CD4-positive, alpha-beta T cell (primary cell): ENCODE results near the gene TOR2A. TPM values are rescaled to one million over a fixed set of nuclear protein-coding genes. Genes with fewer than 3 reads are reported as not detected.

ENCODE experiments used
- ATAC-seq: fragments of 200-7000 bp; cut with Tn5 transposase; one replicate; pipeline ENCODE4 v1.10.0; 2022; ENCODE audit warnings: mild to moderate bottlenecking; ENCODE audit not compliant: poor library complexity
- CTCF ChIA-PET: fragments of 350-600 bp; sonication (Branson Sonifier 250); formaldehyde crosslinking; loops from one replicate; lab custom pipeline; 2021; ENCODE audit warnings: antibody characterized with exemption, inconsistent platforms; lab: Charles Lee
- POLR2A ChIA-PET: fragments of 350-600 bp; sonication (Branson Sonifier 250); formaldehyde crosslinking; loops from one replicate; lab custom pipeline; 2021; ENCODE audit warnings: antibody characterized with exemption, inconsistent platforms; lab: Charles Lee
- DNase-seq, 14 experiments: peaks; one replicate each; pipeline ENCODE4 v3.0.0-alpha.2; 2013 to 2020; ENCODE audit warnings: mixed read lengths in 2 of 14
- H3K27ac ChIP-seq, 2 donors: one replicate each; pipeline versions ENCODE4 v1.5.1 to v1.7.0; 2013; ENCODE audit warnings: low read length in 2 of 2, low read depth in 1 of 2, mild to moderate bottlenecking in 1 of 2
- H3K27me3 ChIP-seq, 2 experiments: 1 replicate in 1 of 2; 2 replicates in 1 of 2; pipeline versions ENCODE4 v1.6.1 to v1.7.0; 2013; ENCODE audit warnings: low read length in 2 of 2, control low read depth in 1 of 2, mild to moderate bottlenecking in 1 of 2, moderate library complexity in 1 of 2; ENCODE audit not compliant: insufficient read depth in 2 of 2, control insufficient read depth in 1 of 2
- H3K36me3 ChIP-seq: one replicate; pipeline ENCODE4 v1.6.1; 2013; ENCODE audit warnings: low read length, control low read depth; ENCODE audit not compliant: insufficient read depth
- H3K4me1 ChIP-seq: one replicate; pipeline ENCODE4 v1.6.1; 2013; ENCODE audit warnings: low read length, control low read depth; ENCODE audit not compliant: insufficient read depth
- H3K4me3 ChIP-seq: one replicate; pipeline ENCODE4 v1.5.1; 2013; ENCODE audit warnings: mild to moderate bottlenecking, low read length, moderate library complexity
- H3K9me3 ChIP-seq, 2 experiments: 1 replicate in 1 of 2; 2 replicates in 1 of 2; pipeline versions ENCODE4 v1.6.1 to v1.7.0; 2013; ENCODE audit warnings: low read length in 2 of 2, mild to moderate bottlenecking in 2 of 2, control low read depth in 1 of 2, moderate library complexity in 1 of 2; ENCODE audit not compliant: control insufficient read depth in 1 of 2, insufficient read depth in 1 of 2
- H3K27ac Mint-ChIP-seq: one replicate; pipeline ENCODE4 v1.8.0; 2020; ENCODE audit warnings: mixed read lengths
- H3K27me3 Mint-ChIP-seq: one replicate; pipeline ENCODE4 v1.8.0; 2021; ENCODE audit warnings: mixed read lengths
- H3K36me3 Mint-ChIP-seq: one replicate; pipeline ENCODE4 v1.8.0; 2021; ENCODE audit warnings: low read depth, mixed read lengths
- H3K4me1 Mint-ChIP-seq: one replicate; pipeline ENCODE4 v1.8.0; 2021; ENCODE audit warnings: low read depth, mixed read lengths
- H3K4me3 Mint-ChIP-seq: one replicate; pipeline ENCODE4 v1.8.0; 2020; ENCODE audit warnings: mild to moderate bottlenecking, mixed read lengths
- H3K9me3 Mint-ChIP-seq: one replicate; pipeline ENCODE4 v1.8.0; 2020; ENCODE audit warnings: mixed read lengths
- intact Hi-C, 2 experiments: fragments of 100-400 bp; cut with DNase I in 1 of 2; cut with micrococcal nuclease in 1 of 2; formaldehyde crosslinking; loops; one replicate each; pipeline versions ENCODE4 v1.15.1 to v1.9.0; 2023 to 2025; cut with DNase I, micrococcal nuclease
- total RNA-seq, 174 experiments: library from RNA in 2 of 174; stranded (reverse) in 2 of 174; gene quantifications; one replicate each; pipeline ENCODE4 v1.2.3 and lab custom pipeline; 2021 to 2026
- TF ChIP-seq, protein P1 (sequence below): fragments of 200-600 bp; IDR thresholded peaks from one replicate; pipeline ENCODE4 v1.8.0; 2022; ENCODE audit warnings: antibody characterized with exemption, mild to moderate bottlenecking

The TOR2A gene
- total RNA-seq, 2 experiments from 2014 or later: 7.6 to 8.2 TPM

DNA sequence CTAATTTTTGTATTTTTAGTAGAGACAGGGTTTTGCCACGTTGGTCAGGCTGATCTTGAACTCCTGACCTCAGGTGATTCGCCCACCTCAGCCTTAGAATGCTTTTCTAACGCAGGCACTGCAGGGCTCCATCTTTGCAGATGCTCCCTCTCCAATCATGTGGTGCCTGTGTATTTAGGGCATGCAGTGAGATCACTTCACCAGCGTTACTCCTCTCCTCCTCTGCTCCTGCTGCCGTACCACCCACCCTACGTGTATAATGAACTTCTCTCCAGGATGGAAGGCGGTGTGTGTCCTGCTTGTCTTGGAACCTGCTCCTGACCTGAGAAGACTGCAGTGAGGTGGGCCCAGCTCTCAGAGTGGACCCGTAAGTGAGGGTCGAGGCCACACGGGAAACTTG lies 42.0 kb downstream of the TOR2A start:
- H3K27me3 ChIP-seq: no peaks in the 10 kb centered on the region
- no peaks in the 10 kb centered on the region for H3K36me3 ChIP-seq
- intact Hi-C loops: no loop called here
- DNase-seq: no peak
- no peak overlapping the region for H3K4me3 ChIP-seq
- no peaks in the 10 kb centered on the region for H3K36me3 Mint-ChIP-seq
- CTCF ChIA-PET: no interaction called here
- no peak for ATAC-seq
- TF ChIP-seq, protein P1, sequence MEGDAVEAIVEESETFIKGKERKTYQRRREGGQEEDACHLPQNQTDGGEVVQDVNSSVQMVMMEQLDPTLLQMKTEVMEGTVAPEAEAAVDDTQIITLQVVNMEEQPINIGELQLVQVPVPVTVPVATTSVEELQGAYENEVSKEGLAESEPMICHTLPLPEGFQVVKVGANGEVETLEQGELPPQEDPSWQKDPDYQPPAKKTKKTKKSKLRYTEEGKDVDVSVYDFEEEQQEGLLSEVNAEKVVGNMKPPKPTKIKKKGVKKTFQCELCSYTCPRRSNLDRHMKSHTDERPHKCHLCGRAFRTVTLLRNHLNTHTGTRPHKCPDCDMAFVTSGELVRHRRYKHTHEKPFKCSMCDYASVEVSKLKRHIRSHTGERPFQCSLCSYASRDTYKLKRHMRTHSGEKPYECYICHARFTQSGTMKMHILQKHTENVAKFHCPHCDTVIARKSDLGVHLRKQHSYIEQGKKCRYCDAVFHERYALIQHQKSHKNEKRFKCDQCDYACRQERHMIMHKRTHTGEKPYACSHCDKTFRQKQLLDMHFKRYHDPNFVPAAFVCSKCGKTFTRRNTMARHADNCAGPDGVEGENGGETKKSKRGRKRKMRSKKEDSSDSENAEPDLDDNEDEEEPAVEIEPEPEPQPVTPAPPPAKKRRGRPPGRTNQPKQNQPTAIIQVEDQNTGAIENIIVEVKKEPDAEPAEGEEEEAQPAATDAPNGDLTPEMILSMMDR: no peak
- no peak overlapping the region for H3K27ac Mint-ChIP-seq
- H3K27ac ChIP-seq: no peak overlapping the region
- H3K4me3 Mint-ChIP-seq: no peak overlapping the region
- H3K27me3 Mint-ChIP-seq: no peaks in the 10 kb centered on the region
- no peaks in the 10 kb centered on the region for H3K9me3 ChIP-seq
- H3K4me1 ChIP-seq: no peaks in the 10 kb centered on the region
- POLR2A ChIA-PET: no interaction called here
- no peaks in the 10 kb centered on the region for H3K9me3 Mint-ChIP-seq
- peaks cover 2% of the 10 kb centered on the region for H3K4me1 Mint-ChIP-seq

DNA sequence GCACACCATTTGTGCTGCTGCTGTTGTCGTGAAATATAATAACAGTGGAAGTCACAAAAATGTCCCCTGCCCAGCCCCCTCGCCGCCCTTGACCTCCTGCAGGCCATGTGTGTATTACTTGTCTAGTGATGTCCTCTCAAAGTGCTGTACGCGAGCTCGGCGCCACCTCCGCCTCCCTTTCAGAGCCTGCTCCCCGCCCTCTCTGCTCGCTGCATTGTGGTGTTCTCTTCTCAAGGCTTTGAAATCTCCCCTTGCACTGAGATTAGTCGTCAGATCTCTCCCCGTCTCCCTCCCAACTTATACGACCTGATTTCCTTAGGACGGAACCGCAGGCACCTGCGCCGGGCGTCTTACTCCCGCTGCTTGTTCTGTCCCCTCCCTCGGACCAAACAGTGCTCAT lies 43.0 kb downstream of the TOR2A start:
- no peak for DNase-seq
- H3K4me1 ChIP-seq: no peaks in the 10 kb centered on the region
- Mint-ChIP-seq H3K9me3 (no peaks in the 10 kb centered on the region), H3K36me3 (no peaks in the 10 kb centered on the region), H3K27me3 (no peaks in the 10 kb centered on the region), H3K27ac (no peak overlapping the region), H3K4me1 (no peaks in the 10 kb centered on the region), H3K4me3 (no peak overlapping the region)
- intact Hi-C loops: no loop called here
- ATAC-seq: no peak
- H3K4me3 ChIP-seq: no peak overlapping the region
- ChIA-PET CTCF (interaction anchor here (1.5 kb wide), 1 partner anchor 43 kb away, joined by 4 read pairs; the partner anchor contains the start of gene TOR2A), POLR2A (no interaction called here)
- H3K27ac ChIP-seq: no peak overlapping the region
- H3K36me3 ChIP-seq: no peaks in the 10 kb centered on the region
- H3K9me3 ChIP-seq: no peaks in the 10 kb centered on the region
- H3K27me3 ChIP-seq: no peaks in the 10 kb centered on the region
- TF ChIP-seq, protein P1: no peak

DNA sequence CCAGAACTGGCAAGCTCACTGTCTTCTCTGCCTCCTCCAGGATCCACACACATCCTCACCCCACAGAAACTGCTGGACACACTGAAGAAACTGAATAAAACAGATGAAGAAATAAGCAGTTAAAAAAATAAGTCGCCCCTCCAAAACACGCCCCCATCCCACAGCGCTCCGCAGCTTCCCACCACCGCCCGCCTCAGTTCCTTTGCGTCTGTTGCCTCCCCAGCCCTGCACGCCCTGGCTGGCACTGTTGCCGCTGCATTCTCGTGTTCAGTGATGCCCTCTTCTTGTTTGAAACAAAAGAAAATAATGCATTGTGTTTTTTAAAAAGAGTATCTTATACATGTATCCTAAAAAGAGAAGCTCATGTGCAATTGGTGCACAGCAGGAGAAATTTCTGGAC lies 44.4 kb downstream of the TOR2A start:
- CTCF ChIA-PET: no interaction called here
- Histone ChIP-seq H3K36me3 (no peaks in the 10 kb centered on the region), H3K4me1 (no peaks in the 10 kb centered on the region), H3K9me3 (no peaks in the 10 kb centered on the region), H3K4me3 (no peak overlapping the region), H3K27ac (no peak overlapping the region), H3K27me3 (no peaks in the 10 kb centered on the region)
- intact Hi-C loops: no loop called here
- no peak for DNase-seq
- TF ChIP-seq, protein P1: no peak
- no peak overlapping the region for H3K4me3 Mint-ChIP-seq
- POLR2A ChIA-PET: no interaction called here
- no peaks in the 10 kb centered on the region for H3K27me3 Mint-ChIP-seq
- no peaks in the 10 kb centered on the region for H3K4me1 Mint-ChIP-seq
- no peaks in the 10 kb centered on the region for H3K36me3 Mint-ChIP-seq
- no peaks in the 10 kb centered on the region for H3K9me3 Mint-ChIP-seq
- H3K27ac Mint-ChIP-seq: no peak overlapping the region
- ATAC-seq: no peak
